GM12878 (cell line): ENCODE results near the gene KIF2A. TPM values are rescaled to one million over a fixed set of nuclear protein-coding genes. Genes with fewer than 3 reads are reported as not detected.

ENCODE experiments used
- ATF2 ChIP-seq: IDR thresholded peaks from 2 replicates; pipeline ENCODE4 v1.6.1; 2012; ENCODE audit warnings: low read length, inconsistent platforms
- BCLAF1 ChIP-seq: fragments of 450-650 bp; IDR thresholded peaks from 2 replicates; pipeline ENCODE4 v1.6.1; 2017; ENCODE audit warnings: antibody characterized with exemption, mild to moderate bottlenecking, moderate library complexity
- BHLHE40 ChIP-seq, 2 experiments: fragments of 450-650 bp in 1 of 2; IDR thresholded peaks; 2 replicates each; pipeline ENCODE4 v1.6.1; 2011 to 2017; ENCODE audit warnings: low read depth in 2 of 2, borderline replicate concordance in 1 of 2, improper control_type of control experiment in 1 of 2, low read length in 1 of 2, mild to moderate bottlenecking in 1 of 2
- CHD1 ChIP-seq: IDR thresholded peaks from 2 replicates; pipeline ENCODE4 v1.6.1; 2012; ENCODE audit warnings: low read depth, low read length, improper control_type of control experiment
- E2F8 ChIP-seq: fragments of 450-650 bp; IDR thresholded peaks from 2 replicates; pipeline ENCODE4 v1.6.1; 2018; ENCODE audit warnings: mild to moderate bottlenecking, low read depth, moderate library complexity; ENCODE audit not compliant: partially characterized antibody
- EED ChIP-seq: sonication (generic); IDR thresholded peaks from 2 replicates; pipeline ENCODE4 v1.6.1; 2016; ENCODE audit warnings: antibody characterized with exemption, low read depth
- ESRRA ChIP-seq: IDR thresholded peaks from 2 replicates; pipeline ENCODE4 v1.6.1; 2012; ENCODE audit warnings: mild to moderate bottlenecking, low read length, improper control_type of control experiment
- FOXM1 ChIP-seq: IDR thresholded peaks from 2 replicates; pipeline ENCODE4 v1.6.1; 2012; ENCODE audit warnings: low read depth, mild to moderate bottlenecking, inconsistent platforms, low read length, moderate library complexity
- GATAD2B ChIP-seq: fragments of 450-650 bp; conservative IDR thresholded peaks from 2 replicates; pipeline ENCODE4 v1.6.1; 2017; ENCODE audit warnings: low read depth, mild to moderate bottlenecking, moderate library complexity
- MYB ChIP-seq: fragments of 150-350 bp; IDR thresholded peaks from 2 replicates; pipeline ENCODE4 v1.6.1; 2014; ENCODE audit warnings: mild to moderate bottlenecking, low read depth, low read length, borderline replicate concordance
- NFIC ChIP-seq: IDR thresholded peaks from 2 replicates; pipeline ENCODE4 v1.6.1; 2012; ENCODE audit warnings: low read depth, mild to moderate bottlenecking, inconsistent platforms, low read length, moderate library complexity
- RUNX3 ChIP-seq: IDR thresholded peaks from 2 replicates; pipeline ENCODE4 v1.6.1; 2012; ENCODE audit warnings: low read length, inconsistent platforms
- SMAD1 ChIP-seq: fragments of 450-650 bp; IDR thresholded peaks from 2 replicates; pipeline ENCODE4 v1.6.1; 2018; ENCODE audit warnings: mild to moderate bottlenecking, low read depth; ENCODE audit not compliant: partially characterized antibody
- SREBF1 ChIP-seq: IDR thresholded peaks from 2 replicates; pipeline ENCODE4 v1.6.1; 2012; ENCODE audit warnings: mild to moderate bottlenecking, low read length
- TARDBP ChIP-seq: IDR thresholded peaks from 2 replicates; pipeline ENCODE4 v1.6.1; 2016; ENCODE audit warnings: borderline replicate concordance
- TBL1XR1 ChIP-seq: IDR thresholded peaks from 2 replicates; pipeline ENCODE4 v1.6.1; 2012; ENCODE audit warnings: low read depth, low read length, improper control_type of control experiment
- ZNF622 ChIP-seq: fragments of 450-650 bp; IDR thresholded peaks from 2 replicates; pipeline ENCODE4 v1.6.1; 2017; ENCODE audit warnings: mild to moderate bottlenecking, inconsistent platforms
- polyA plus RNA-seq, 11 experiments: library from polyadenylated mRNA; depleted of rRNA in 4 of 11; unstranded in 6 of 11; stranded (reverse) in 5 of 11; fragments of >200 nt; fragmentation: Nextera tagmentation in 4 of 11; fragmentation: Illumina TruSeq in 1 of 11; extraction: Ambion mirVana in 4 of 11; extraction: Trizol in 1 of 11; gene quantifications; 1 replicate in 1 of 11; 2 replicates in 10 of 11; pipeline versions ENCODE4 v1.2.1 to v1.2.3, GENCODE V29; 2011 to 2016; ENCODE audit warnings: inconsistent platforms in 2 of 11, missing spikeins in 2 of 11, low read depth in 1 of 11
- total RNA-seq, 4 experiments: library from RNA; depleted of rRNA in 3 of 4; stranded (reverse); fragments of >200 nt in 3 of 4; fragmentation: Illumina TruSeq in 1 of 4; extraction: Trizol in 1 of 4; gene quantifications; 2 replicates each; pipeline versions ENCODE4 v1.2.1 to v1.2.3, GENCODE V29; 2013 to 2021
- TF ChIP-seq, protein P1 (sequence below): fragments of 150-350 bp; IDR thresholded peaks from 2 replicates; pipeline ENCODE4 v1.6.1; 2014; ENCODE audit warnings: mild to moderate bottlenecking, low read depth, low read length
- TF ChIP-seq, protein P2 (sequence below): fragments of 450-650 bp; formaldehyde crosslinking; IDR thresholded peaks from 2 replicates; pipeline ENCODE4 v1.5.0; 2022; ENCODE audit warnings: mild to moderate bottlenecking, missing genetic modification characterization

The KIF2A gene
- total and polyA plus RNA-seq, 10 of the 15 experiments (the other 5 are each of a cell fraction or from before 2014, with no cell fraction given), result 35.9 to 124 (median 80.1) TPM

DNA sequence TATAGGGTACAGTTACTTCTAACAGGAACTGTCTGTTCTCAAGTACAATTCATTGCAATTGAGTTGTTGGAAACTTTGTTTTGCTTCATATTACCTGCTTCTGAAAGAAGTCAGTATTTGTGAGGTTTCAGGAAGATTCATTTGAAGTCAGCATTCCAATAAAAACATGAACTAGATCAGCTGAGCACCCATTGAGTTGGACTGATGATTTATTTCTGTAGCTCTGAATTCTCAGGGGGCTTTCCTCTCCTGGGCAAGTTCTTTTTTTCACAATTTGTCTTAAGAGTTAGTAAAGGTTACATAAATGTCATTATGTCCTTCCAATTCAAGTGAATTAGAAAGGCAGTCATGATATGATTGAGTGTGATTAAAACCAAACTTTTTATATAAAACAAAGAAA, 16.2 kb upstream of the KIF2A start (continued):
- TF ChIP-seq BCLAF1 (no peak), NFIC (peak; percentile 59; the same call in 1 of the 2 replicates), RUNX3 (peak; percentile 23; the same call in 1 of the 2 replicates), ZNF622 (no peak), GATAD2B (no peak), ATF2 (peak; percentile 41; the same call in 1 of the 2 replicates), TBL1XR1 (no peak), E2F8 (no peak), MYB (no peak), BHLHE40 (IDR thresholded peaks at IDR 0.05; ENCODE audit: borderline replicate concordance in 1 of 2, low read depth in 2 of 2, low read length in 1 of 2) (no peak), TARDBP (no peak), ESRRA (no peak), CHD1 (no peak), FOXM1 (peak; percentile 26; the same call in 1 of the 2 replicates), SREBF1 (no peak), EED (no peak), SMAD1 (no peak)
- TF ChIP-seq, protein P1, sequence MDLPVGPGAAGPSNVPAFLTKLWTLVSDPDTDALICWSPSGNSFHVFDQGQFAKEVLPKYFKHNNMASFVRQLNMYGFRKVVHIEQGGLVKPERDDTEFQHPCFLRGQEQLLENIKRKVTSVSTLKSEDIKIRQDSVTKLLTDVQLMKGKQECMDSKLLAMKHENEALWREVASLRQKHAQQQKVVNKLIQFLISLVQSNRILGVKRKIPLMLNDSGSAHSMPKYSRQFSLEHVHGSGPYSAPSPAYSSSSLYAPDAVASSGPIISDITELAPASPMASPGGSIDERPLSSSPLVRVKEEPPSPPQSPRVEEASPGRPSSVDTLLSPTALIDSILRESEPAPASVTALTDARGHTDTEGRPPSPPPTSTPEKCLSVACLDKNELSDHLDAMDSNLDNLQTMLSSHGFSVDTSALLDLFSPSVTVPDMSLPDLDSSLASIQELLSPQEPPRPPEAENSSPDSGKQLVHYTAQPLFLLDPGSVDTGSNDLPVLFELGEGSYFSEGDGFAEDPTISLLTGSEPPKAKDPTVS, result no peak
- TF ChIP-seq, protein P2, sequence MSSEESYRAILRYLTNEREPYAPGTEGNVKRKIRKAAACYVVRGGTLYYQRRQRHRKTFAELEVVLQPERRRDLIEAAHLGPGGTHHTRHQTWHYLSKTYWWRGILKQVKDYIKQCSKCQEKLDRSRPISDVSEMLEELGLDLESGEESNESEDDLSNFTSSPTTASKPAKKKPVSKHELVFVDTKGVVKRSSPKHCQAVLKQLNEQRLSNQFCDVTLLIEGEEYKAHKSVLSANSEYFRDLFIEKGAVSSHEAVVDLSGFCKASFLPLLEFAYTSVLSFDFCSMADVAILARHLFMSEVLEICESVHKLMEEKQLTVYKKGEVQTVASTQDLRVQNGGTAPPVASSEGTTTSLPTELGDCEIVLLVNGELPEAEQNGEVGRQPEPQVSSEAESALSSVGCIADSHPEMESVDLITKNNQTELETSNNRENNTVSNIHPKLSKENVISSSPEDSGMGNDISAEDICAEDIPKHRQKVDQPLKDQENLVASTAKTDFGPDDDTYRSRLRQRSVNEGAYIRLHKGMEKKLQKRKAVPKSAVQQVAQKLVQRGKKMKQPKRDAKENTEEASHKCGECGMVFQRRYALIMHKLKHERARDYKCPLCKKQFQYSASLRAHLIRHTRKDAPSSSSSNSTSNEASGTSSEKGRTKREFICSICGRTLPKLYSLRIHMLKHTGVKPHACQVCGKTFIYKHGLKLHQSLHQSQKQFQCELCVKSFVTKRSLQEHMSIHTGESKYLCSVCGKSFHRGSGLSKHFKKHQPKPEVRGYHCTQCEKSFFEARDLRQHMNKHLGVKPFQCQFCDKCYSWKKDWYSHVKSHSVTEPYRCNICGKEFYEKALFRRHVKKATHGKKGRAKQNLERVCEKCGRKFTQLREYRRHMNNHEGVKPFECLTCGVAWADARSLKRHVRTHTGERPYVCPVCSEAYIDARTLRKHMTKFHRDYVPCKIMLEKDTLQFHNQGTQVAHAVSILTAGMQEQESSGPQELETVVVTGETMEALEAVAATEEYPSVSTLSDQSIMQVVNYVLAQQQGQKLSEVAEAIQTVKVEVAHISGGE (CRISPR knock-in tag), result no peak
